MM.1S (cell line): ENCODE measurements around the gene WDR70.

Experiments
- DNase-seq: peaks from one replicate; pipeline ENCODE4 v3.0.0-alpha.2; 2015
- H2AFZ ChIP-seq: fragments of 300-600 bp; sonication (generic); 2 replicates; pipeline ENCODE4 v1.6.0; 2016; ENCODE audit warnings: antibody characterized with exemption, low read length
- H3F3A ChIP-seq: fragments of 300-600 bp; sonication (generic); 2 replicates; pipeline ENCODE4 v1.6.1; 2016; ENCODE audit warnings: mild to moderate bottlenecking, antibody characterized with exemption, low read length, moderate library complexity, mixed read lengths; ENCODE audit not compliant: insufficient read depth
- H3K27ac ChIP-seq: fragments of 300-600 bp; sonication (generic); 2 replicates; pipeline ENCODE4 v1.5.1; 2016; ENCODE audit warnings: mild to moderate bottlenecking, low read length
- H3K27me3 ChIP-seq: fragments of 300-600 bp; sonication (generic); replicated peaks from 2 replicates; pipeline ENCODE4 v1.6.0; 2016; ENCODE audit warnings: low read length; ENCODE audit not compliant: insufficient read depth
- H3K36me3 ChIP-seq: fragments of 300-600 bp; sonication (generic); replicated peaks from 2 replicates; pipeline ENCODE4 v1.6.1; 2016; ENCODE audit warnings: mild to moderate bottlenecking, low read length, mixed read lengths; ENCODE audit not compliant: insufficient read depth
- H3K4me1 ChIP-seq: fragments of 300-600 bp; sonication (generic); 2 replicates; pipeline ENCODE4 v1.6.1; 2016; ENCODE audit warnings: low read length, mixed read lengths
- H3K4me2 ChIP-seq: fragments of 300-600 bp; sonication (generic); 2 replicates; pipeline ENCODE4 v1.6.0; 2016; ENCODE audit warnings: low read depth, low read length
- H3K4me3 ChIP-seq: fragments of 300-600 bp; sonication (generic); 2 replicates; pipeline ENCODE4 v1.5.1; 2016; ENCODE audit warnings: low read length, mixed read lengths
- H3K79me2 ChIP-seq: fragments of 300-600 bp; sonication (generic); 2 replicates; pipeline ENCODE4 v1.6.1; 2016; ENCODE audit warnings: mixed run types, low read length, mixed read lengths
- H3K9ac ChIP-seq: fragments of 300-600 bp; sonication (generic); 2 replicates; pipeline ENCODE4 v1.6.1; 2016; ENCODE audit warnings: low read length, mixed read lengths
- H3K9me2 ChIP-seq: fragments of 300-600 bp; sonication (generic); replicated peaks from 2 replicates; pipeline ENCODE4 v1.6.1; 2016; ENCODE audit warnings: mild to moderate bottlenecking, low read length, mixed read lengths; ENCODE audit not compliant: insufficient read depth
- H3K9me3 ChIP-seq: fragments of 300-600 bp; sonication (generic); replicated peaks from 2 replicates; pipeline ENCODE4 v1.6.1; 2016; ENCODE audit warnings: mild to moderate bottlenecking, low read length, mixed read lengths; ENCODE audit not compliant: insufficient read depth
- H4K20me1 ChIP-seq: fragments of 300-600 bp; sonication (generic); 2 replicates; pipeline ENCODE4 v1.6.1; 2016; ENCODE audit warnings: mild to moderate bottlenecking, low read length, moderate library complexity, mixed read lengths; ENCODE audit not compliant: insufficient read depth
- EZH2 ChIP-seq: fragments of 300-600 bp; sonication (generic); optimal IDR thresholded peaks from 2 replicates; pipeline ENCODE3; 2017; ENCODE audit warnings: low read depth, mild to moderate bottlenecking, antibody characterized with exemption, low read length, mixed read lengths
- EZH2phosphoT487 ChIP-seq: fragments of 300-600 bp; sonication (generic); IDR thresholded peaks from 2 replicates; pipeline ENCODE4 v1.6.1; 2018; ENCODE audit warnings: antibody characterized with exemption, low read length
- TF ChIP-seq, protein P1 (sequence below): fragments of 300-600 bp; sonication (generic); IDR thresholded peaks from 2 replicates; pipeline ENCODE4 v1.5.1; 2016; ENCODE audit warnings: antibody characterized with exemption, low read length, mixed read lengths

WDR70 gene

DNA sequence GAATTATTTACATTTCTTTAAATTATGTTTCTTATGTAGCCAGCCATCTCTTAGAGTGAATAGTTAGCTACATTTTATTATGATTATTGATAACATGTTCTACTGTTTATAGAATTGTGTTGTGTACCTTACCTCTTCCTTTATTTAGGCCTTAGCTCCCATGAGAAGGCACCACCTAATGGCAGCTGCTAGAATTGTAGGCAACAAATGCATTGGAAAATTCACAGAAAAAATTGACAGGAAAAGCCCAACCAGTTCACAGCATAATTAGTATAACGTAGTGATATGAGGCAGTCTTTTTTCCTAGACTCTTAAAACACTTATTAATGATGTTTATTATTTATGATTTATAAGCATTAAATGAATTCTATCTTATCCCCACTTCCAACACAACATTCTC, 175.8 kb downstream of the WDR70 start:
- H3K9ac ChIP-seq = no peak overlapping the region
- H3K36me3 ChIP-seq = no peaks in the 10 kb centered on the region
- H3K4me3 ChIP-seq = no peak overlapping the region
- 0 out of 2 replicates have a peak, but pooled peaks cover 4% of the 10 kb centered on the region for H3K4me1 ChIP-seq
- H3K27ac ChIP-seq = no peak overlapping the region
- no peaks in the 10 kb centered on the region for H3K79me2 ChIP-seq
- no peaks in the 10 kb centered on the region for H3K9me3 ChIP-seq
- no peaks in the 10 kb centered on the region for H3F3A ChIP-seq
- H4K20me1 ChIP-seq = no peaks in the 10 kb centered on the region
- no peaks in the 10 kb centered on the region for H3K27me3 ChIP-seq
- H2AFZ ChIP-seq = no peak overlapping the region
- H3K9me2 ChIP-seq = no peaks in the 10 kb centered on the region
- peak; percentile 28 for DNase-seq
- TF ChIP-seq EZH2phosphoT487 = no peak
- TF ChIP-seq, protein P1, sequence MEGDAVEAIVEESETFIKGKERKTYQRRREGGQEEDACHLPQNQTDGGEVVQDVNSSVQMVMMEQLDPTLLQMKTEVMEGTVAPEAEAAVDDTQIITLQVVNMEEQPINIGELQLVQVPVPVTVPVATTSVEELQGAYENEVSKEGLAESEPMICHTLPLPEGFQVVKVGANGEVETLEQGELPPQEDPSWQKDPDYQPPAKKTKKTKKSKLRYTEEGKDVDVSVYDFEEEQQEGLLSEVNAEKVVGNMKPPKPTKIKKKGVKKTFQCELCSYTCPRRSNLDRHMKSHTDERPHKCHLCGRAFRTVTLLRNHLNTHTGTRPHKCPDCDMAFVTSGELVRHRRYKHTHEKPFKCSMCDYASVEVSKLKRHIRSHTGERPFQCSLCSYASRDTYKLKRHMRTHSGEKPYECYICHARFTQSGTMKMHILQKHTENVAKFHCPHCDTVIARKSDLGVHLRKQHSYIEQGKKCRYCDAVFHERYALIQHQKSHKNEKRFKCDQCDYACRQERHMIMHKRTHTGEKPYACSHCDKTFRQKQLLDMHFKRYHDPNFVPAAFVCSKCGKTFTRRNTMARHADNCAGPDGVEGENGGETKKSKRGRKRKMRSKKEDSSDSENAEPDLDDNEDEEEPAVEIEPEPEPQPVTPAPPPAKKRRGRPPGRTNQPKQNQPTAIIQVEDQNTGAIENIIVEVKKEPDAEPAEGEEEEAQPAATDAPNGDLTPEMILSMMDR = peak; percentile 77
- no peak overlapping the region for H3K4me2 ChIP-seq

DNA sequence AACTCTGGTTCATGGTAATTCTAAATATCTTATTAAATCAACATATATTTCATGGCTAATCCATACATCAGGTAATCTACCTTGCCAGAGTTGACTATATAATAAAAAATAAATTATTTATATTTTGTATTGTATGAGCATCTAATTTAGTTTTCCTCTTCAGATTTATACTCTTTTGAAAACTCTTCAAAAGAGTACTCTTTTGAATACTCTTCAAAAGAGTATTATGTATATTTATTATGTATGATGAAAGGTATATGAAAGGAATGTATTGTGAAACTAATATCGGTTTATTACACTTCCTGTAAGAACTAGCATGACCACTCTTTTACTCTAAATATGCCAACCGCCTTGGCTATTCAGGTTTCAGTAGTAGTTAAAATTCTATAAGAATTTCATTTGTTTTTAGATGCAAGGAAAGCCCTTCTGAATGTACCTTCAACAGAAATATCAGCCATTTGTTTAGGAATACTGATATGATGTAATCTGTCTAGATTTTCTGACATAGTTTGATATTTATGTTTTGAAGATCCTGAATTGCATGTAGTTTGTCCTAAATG, 178.7 kb downstream of the WDR70 start:
- no peaks in the 10 kb centered on the region for H3K9me3 ChIP-seq

DNA sequence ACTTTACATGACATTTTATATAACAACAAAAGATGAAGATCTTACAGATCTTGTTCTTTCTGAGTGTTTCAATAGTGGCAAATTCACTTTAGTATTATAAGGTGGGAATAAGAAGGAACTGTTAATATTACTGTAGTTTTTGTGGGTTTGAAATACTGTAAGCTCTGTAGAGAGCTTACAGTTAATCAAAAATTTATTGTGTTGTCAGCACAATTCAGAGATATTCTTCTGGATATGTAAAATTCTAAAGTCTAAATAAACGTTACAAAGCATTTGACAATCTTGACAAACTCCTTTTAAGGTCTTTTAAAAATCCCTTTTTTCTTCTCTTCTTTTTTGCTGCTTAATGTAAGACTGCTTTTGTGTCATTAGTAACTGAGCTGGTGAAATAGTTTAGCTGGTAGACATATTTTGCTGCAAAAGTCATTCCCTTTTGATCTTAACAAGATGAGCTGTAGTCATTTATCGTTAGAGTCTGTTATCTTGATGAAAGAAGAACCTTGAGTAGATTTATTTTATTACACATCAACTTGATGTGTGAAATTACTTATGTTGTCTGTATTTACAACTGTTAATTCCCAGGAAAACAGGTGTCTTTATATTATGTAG, 186.0 kb downstream of the WDR70 start:
- H3F3A ChIP-seq = no peaks in the 10 kb centered on the region
- no peaks in the 10 kb centered on the region for H3K27me3 ChIP-seq
- no peak overlapping the region for H2AFZ ChIP-seq
- no peaks in the 10 kb centered on the region for H4K20me1 ChIP-seq
- no peak overlapping the region for H3K4me3 ChIP-seq
- no peaks in the 10 kb centered on the region for H3K36me3 ChIP-seq
- H3K27ac ChIP-seq = no peak overlapping the region
- H3K79me2 ChIP-seq = no peaks in the 10 kb centered on the region
- TF ChIP-seq, protein P1 = no peak
- H3K4me2 ChIP-seq = no peak overlapping the region
- H3K9ac ChIP-seq = no peak overlapping the region
- no peaks in the 10 kb centered on the region for H3K4me1 ChIP-seq
- H3K9me2 ChIP-seq = no peaks in the 10 kb centered on the region
- H3K9me3 ChIP-seq = no peaks in the 10 kb centered on the region
- DNase-seq = no peak

More for the DNA sequence above, 178.7 kb downstream of the WDR70 start:
- H3F3A ChIP-seq = no peaks in the 10 kb centered on the region
- H3K4me1 ChIP-seq = 0 out of 2 replicates have a peak, but pooled peaks cover 4% of the 10 kb centered on the region
- no peak overlapping the region for H3K9ac ChIP-seq
- H3K36me3 ChIP-seq = no peaks in the 10 kb centered on the region
- H3K27me3 ChIP-seq = no peaks in the 10 kb centered on the region
- TF ChIP-seq EZH2phosphoT487 = no peak
- no peak for TF ChIP-seq EZH2
- TF ChIP-seq, protein P1 = no peak
- H4K20me1 ChIP-seq = no peaks in the 10 kb centered on the region
- no peak overlapping the region for H3K4me2 ChIP-seq
- peak; percentile 15 for DNase-seq
- no peaks in the 10 kb centered on the region for H3K79me2 ChIP-seq
- no peak overlapping the region for H2AFZ ChIP-seq
- H3K27ac ChIP-seq = no peak overlapping the region
- no peaks in the 10 kb centered on the region for H3K9me2 ChIP-seq
- no peak overlapping the region for H3K4me3 ChIP-seq
